CD4-positive, CD25-positive, alpha-beta regulatory T cell (primary cell): ENCODE measurements around the gene NEGR1. TPM values are rescaled to one million over a fixed set of nuclear protein-coding genes. Genes with fewer than 3 reads are reported as not detected.

ENCODE experiments used
- ATAC-seq, 2 donors: fragments of 150-1000 bp; cut with Tn5 transposase; one replicate each; pipeline ENCODE4 v1.10.0; 2021; ENCODE audit warnings: low read depth in 2 of 2, moderate number of reproducible peaks in 2 of 2, moderate library complexity in 1 of 2
- DNase-seq, 3 donors: peaks; one replicate each; pipeline versions ENCODE4 v3.0.0 to v3.0.0-alpha.2; 2012 to 2022; ENCODE audit warnings: mixed read lengths in 1 of 3
- H3K27ac ChIP-seq: one replicate; pipeline ENCODE4 v1.7.0; 2013; ENCODE audit warnings: mild to moderate bottlenecking, low read length; ENCODE audit not compliant: insufficient read depth, poor library complexity, severe bottlenecking
- H3K27me3 ChIP-seq: one replicate; pipeline ENCODE4 v1.7.0; 2013; ENCODE audit warnings: low read length; ENCODE audit not compliant: control insufficient read depth, insufficient read depth
- H3K36me3 ChIP-seq: one replicate; pipeline ENCODE4 v1.7.0; 2013; ENCODE audit warnings: mild to moderate bottlenecking, low read length, moderate library complexity; ENCODE audit not compliant: control insufficient read depth, insufficient read depth
- H3K4me1 ChIP-seq: 2 replicates; pipeline ENCODE4 v1.7.0; 2013; ENCODE audit warnings: mild to moderate bottlenecking, low read length; ENCODE audit not compliant: insufficient read depth, control insufficient read depth, poor library complexity, severe bottlenecking
- H3K4me3 ChIP-seq: one replicate; pipeline ENCODE4 v1.7.0; 2013; ENCODE audit warnings: low read depth, mild to moderate bottlenecking, low read length, moderate library complexity
- H3K9me3 ChIP-seq, 2 experiments: 1 replicate in 1 of 2; 2 replicates in 1 of 2; pipeline ENCODE4 v1.7.0; 2013; ENCODE audit warnings: low read length in 2 of 2, mild to moderate bottlenecking in 1 of 2, moderate library complexity in 1 of 2; ENCODE audit not compliant: control insufficient read depth in 2 of 2
- H3K27ac Mint-ChIP-seq, 3 donors: one replicate each; pipeline ENCODE4 v1.8.0; 2020 to 2022; ENCODE audit warnings: mild to moderate bottlenecking in 3 of 3, mixed read lengths in 3 of 3, moderate library complexity in 2 of 3
- H3K27me3 Mint-ChIP-seq: one replicate; pipeline ENCODE4 v1.8.0; 2022; ENCODE audit warnings: mild to moderate bottlenecking, mixed read lengths
- H3K36me3 Mint-ChIP-seq: one replicate; pipeline ENCODE4 v1.8.0; 2020; ENCODE audit warnings: mixed read lengths
- H3K4me1 Mint-ChIP-seq, 4 donors: one replicate each; pipeline ENCODE4 v1.8.0; 2020 to 2022; ENCODE audit warnings: mixed read lengths in 4 of 4, mild to moderate bottlenecking in 1 of 4
- H3K4me3 Mint-ChIP-seq, 4 donors: one replicate each; pipeline ENCODE4 v1.8.0; 2020 to 2022; ENCODE audit warnings: mild to moderate bottlenecking in 4 of 4, mixed read lengths in 4 of 4, moderate library complexity in 3 of 4
- H3K9me3 Mint-ChIP-seq, 7 donors: one replicate each; pipeline ENCODE4 v1.8.0; 2020 to 2022; ENCODE audit warnings: mixed read lengths in 7 of 7, mild to moderate bottlenecking in 3 of 7, moderate library complexity in 2 of 7
- polyA plus RNA-seq, 4 donors: library from polyadenylated mRNA; unstranded; fragments of 300-500 nt; fragmentation: Illumina TruSeq; gene quantifications; one replicate each; pipeline ENCODE4 v1.2.3, GENCODE V29; 2021
- total RNA-seq: library from RNA; stranded (reverse); gene quantifications from one replicate; pipeline ENCODE4 v1.2.3, GENCODE V29; 2022

Gene NEGR1
- total and polyA plus RNA-seq, 5 donors from 2014 or later, result not detected

DNA sequence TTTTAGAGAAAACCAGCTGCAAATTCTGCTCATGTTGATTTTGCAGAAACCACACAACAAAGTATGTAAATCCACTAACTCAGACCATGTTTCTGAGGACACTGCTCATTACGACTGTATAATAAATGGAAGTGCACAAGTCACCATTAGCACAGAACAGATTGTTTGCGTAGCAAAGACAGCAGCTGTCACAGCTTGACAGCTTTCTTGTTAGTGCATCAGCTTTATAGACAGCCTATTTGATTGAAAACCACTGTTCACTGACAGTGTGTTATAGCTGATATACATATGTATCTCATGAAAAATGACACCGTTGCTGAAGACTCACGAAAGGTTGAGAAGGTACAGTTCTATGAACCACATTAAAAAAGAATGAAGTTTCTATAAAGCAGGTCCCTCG is 641.3 kb downstream of the NEGR1 start:
- Histone ChIP-seq H3K27ac (no peak overlapping the region), H3K9me3 (no peaks in the 10 kb centered on the region), H3K36me3 (no peaks in the 10 kb centered on the region), H3K27me3 (no peaks in the 10 kb centered on the region), H3K4me3 (no peak overlapping the region), H3K4me1 (no peaks in the 10 kb centered on the region)
- peaks cover 0 to 9% (median 5%) of the 10 kb centered on the region in 7 donors for H3K9me3 Mint-ChIP-seq
- no peaks in the 10 kb centered on the region for H3K27me3 Mint-ChIP-seq
- H3K4me3 Mint-ChIP-seq, result no peak overlapping the region
- H3K36me3 Mint-ChIP-seq, result no peaks in the 10 kb centered on the region
- H3K4me1 Mint-ChIP-seq, result no peaks in the 10 kb centered on the region
- H3K27ac Mint-ChIP-seq, result no peak overlapping the region
- ATAC-seq (no peak), DNase-seq (no peak)

DNA sequence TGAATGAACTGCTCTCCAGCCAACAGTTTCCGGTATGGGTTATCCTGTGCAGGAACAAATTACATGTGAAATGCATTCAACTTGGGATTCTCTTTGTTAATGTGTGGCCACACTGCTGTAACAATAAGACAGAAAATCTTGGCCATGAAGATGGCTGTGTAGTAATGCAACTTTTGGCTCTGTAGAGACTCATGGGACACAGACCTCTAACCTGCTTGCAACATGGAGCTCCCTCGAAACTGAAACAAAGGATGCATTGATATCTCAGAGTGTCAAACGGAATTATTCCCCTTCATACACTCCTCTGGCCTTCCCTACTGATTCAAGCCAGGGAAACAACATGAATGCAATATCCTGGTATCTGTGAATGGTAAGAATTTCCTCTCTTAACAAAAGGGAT is 642.2 kb downstream of the NEGR1 start:
- Mint-ChIP-seq H3K4me1 (no peaks in the 10 kb centered on the region), H3K9me3 (peaks cover 0 to 11% (median 5%) of the 10 kb centered on the region in 7 donors), H3K36me3 (no peaks in the 10 kb centered on the region), H3K27me3 (no peaks in the 10 kb centered on the region), H3K27ac (no peak overlapping the region), H3K4me3 (no peak overlapping the region)
- H3K27me3 ChIP-seq, result no peaks in the 10 kb centered on the region
- DNase-seq (no peak), ATAC-seq (no peak)
- no peaks in the 10 kb centered on the region for H3K4me1 ChIP-seq
- no peak overlapping the region for H3K4me3 ChIP-seq
- no peak overlapping the region for H3K27ac ChIP-seq
- H3K36me3 ChIP-seq, result no peaks in the 10 kb centered on the region
- no peaks in the 10 kb centered on the region for H3K9me3 ChIP-seq

GRCh38 chr1:71638081-71638766 is 644.1 kb downstream of the NEGR1 start:
- Histone ChIP-seq H3K36me3 (no peaks in the 10 kb centered on the region), H3K27ac (no peak overlapping the region), H3K4me1 (no peaks in the 10 kb centered on the region), H3K4me3 (no peak overlapping the region), H3K27me3 (no peaks in the 10 kb centered on the region), H3K9me3 (no peaks in the 10 kb centered on the region)
- Mint-ChIP-seq H3K27me3 (no peaks in the 10 kb centered on the region), H3K4me1 (no peaks in the 10 kb centered on the region), H3K4me3 (no peak overlapping the region), H3K27ac (no peak overlapping the region), H3K36me3 (no peaks in the 10 kb centered on the region), H3K9me3 (peaks cover 2 to 17% (median 4%) of the 10 kb centered on the region in 7 donors)
- DNase-seq, result no peak
- ATAC-seq, result no peak

DNA sequence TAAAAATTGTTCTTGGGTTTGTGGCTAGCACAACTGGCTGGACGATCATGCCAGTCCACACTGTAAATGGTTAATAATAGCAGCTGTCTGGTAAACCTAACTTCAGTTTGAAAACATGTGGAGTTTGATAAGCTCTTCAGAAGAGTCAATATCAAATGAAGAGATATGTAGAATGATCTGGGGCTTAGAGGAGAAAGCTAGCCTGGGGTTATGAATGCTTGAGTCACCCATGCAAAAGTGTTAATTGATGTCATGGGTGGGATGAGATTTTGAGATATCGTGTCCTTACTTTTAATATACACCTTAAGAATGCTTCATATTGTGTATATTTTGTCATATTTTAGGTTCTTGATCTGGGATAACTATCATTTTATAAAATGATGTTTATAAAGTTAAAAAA is 646.8 kb downstream of the NEGR1 start:
- no peak overlapping the region for H3K27ac Mint-ChIP-seq
- H3K27ac ChIP-seq, result no peak overlapping the region
- H3K27me3 ChIP-seq, result no peaks in the 10 kb centered on the region
- no peaks in the 10 kb centered on the region for H3K4me1 ChIP-seq
- no peak overlapping the region for H3K4me3 ChIP-seq
- H3K36me3 Mint-ChIP-seq, result no peaks in the 10 kb centered on the region
- ATAC-seq, result no peak
- H3K9me3 ChIP-seq, result no peaks in the 10 kb centered on the region
- no peak for DNase-seq
- no peaks in the 10 kb centered on the region for H3K27me3 Mint-ChIP-seq
- H3K36me3 ChIP-seq, result no peaks in the 10 kb centered on the region
- no peak overlapping the region for H3K4me3 Mint-ChIP-seq
- peaks cover 2 to 19% (median 4%) of the 10 kb centered on the region in 7 donors for H3K9me3 Mint-ChIP-seq
- H3K4me1 Mint-ChIP-seq, result no peaks in the 10 kb centered on the region

- no peak for DNase-seq
- ATAC-seq, result no peak
- no peak overlapping the region for H3K4me3 ChIP-seq
- H3K4me1 ChIP-seq, result no peaks in the 10 kb centered on the region
- H3K27me3 ChIP-seq, result no peaks in the 10 kb centered on the region
- H3K27ac ChIP-seq, result no peak overlapping the region
- no peaks in the 10 kb centered on the region for H3K4me1 Mint-ChIP-seq
- no peaks in the 10 kb centered on the region for H3K36me3 ChIP-seq
- no peak overlapping the region for H3K4me3 Mint-ChIP-seq
- no peaks in the 10 kb centered on the region for H3K9me3 ChIP-seq
- no peaks in the 10 kb centered on the region for H3K27me3 Mint-ChIP-seq
- H3K27ac Mint-ChIP-seq, result no peak overlapping the region
- peaks cover 3 to 19% (median 5%) of the 10 kb centered on the region in 7 donors for H3K9me3 Mint-ChIP-seq
- H3K36me3 Mint-ChIP-seq, result no peaks in the 10 kb centered on the region
These were observed 648.2 kb downstream of the NEGR1 start for GRCh38 chr1:71634159-71634558.

DNA sequence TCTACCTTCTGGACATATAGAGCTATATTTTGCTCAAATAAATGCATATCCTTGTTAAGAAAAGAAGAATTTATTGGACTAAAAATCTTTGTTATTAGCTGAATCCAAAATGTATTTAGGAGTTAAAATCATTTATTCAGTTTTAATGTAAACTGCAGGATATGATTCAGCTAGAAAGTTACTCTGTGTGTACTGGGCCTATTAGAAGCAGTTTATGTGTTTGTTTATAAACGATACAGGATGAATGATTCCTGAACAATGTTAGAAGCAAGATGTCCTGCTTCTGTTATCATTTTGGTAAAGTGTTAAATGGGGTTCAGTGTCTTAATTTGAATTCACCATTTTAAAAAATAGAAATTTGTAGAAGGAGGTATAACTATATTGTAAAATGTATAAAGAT is 652.3 kb downstream of the NEGR1 start:
- Mint-ChIP-seq H3K4me3 (no peak overlapping the region), H3K4me1 (no peaks in the 10 kb centered on the region), H3K36me3 (no peaks in the 10 kb centered on the region), H3K27me3 (no peaks in the 10 kb centered on the region), H3K27ac (no peak overlapping the region), H3K9me3 (peaks cover 0 to 15% (median 4%) of the 10 kb centered on the region in 7 donors)
- no peaks in the 10 kb centered on the region for H3K9me3 ChIP-seq
- H3K4me3 ChIP-seq, result no peak overlapping the region
- ATAC-seq, result no peak
- H3K27ac ChIP-seq, result no peak overlapping the region
- H3K27me3 ChIP-seq, result no peaks in the 10 kb centered on the region
- DNase-seq, result no peak
- H3K4me1 ChIP-seq, result no peaks in the 10 kb centered on the region
- H3K36me3 ChIP-seq, result no peaks in the 10 kb centered on the region

DNA sequence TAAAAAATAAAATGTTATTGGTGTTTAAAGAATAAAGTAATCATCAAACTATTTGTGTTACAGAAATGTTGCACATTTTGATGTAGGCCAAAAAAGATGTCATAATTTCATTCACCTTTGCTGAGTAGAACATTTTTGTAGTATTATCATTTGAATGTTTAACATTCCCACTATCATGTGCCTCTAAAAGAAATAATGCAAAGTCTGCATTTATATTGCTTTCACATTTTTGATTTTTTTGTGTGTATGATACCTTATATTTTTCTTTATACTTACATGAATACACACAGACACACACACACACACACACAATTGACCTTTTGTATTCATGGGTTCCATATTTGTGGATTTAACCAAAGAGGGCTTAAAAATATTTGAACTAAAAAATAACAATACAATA is 657.3 kb downstream of the NEGR1 start:
- no peak for ATAC-seq
- H3K27me3 Mint-ChIP-seq, result no peaks in the 10 kb centered on the region
- H3K4me1 Mint-ChIP-seq, result no peaks in the 10 kb centered on the region

GRCh38 chr1:71623888-71624287 is 658.5 kb downstream of the NEGR1 start:
- DNase-seq (no peak), ATAC-seq (no peak)
- Histone ChIP-seq H3K9me3 (no peaks in the 10 kb centered on the region), H3K4me1 (no peaks in the 10 kb centered on the region), H3K36me3 (no peaks in the 10 kb centered on the region), H3K27me3 (no peaks in the 10 kb centered on the region), H3K27ac (no peak overlapping the region), H3K4me3 (no peak overlapping the region)
- H3K9me3 Mint-ChIP-seq, result peaks cover 0 to 14% (median 3%) of the 10 kb centered on the region in 7 donors
- H3K36me3 Mint-ChIP-seq, result no peaks in the 10 kb centered on the region
- H3K27ac Mint-ChIP-seq, result no peak overlapping the region
- no peak overlapping the region for H3K4me3 Mint-ChIP-seq
- no peaks in the 10 kb centered on the region for H3K27me3 Mint-ChIP-seq
- no peaks in the 10 kb centered on the region for H3K4me1 Mint-ChIP-seq

More for the DNA sequence above, 657.3 kb downstream of the NEGR1 start:
- no peak overlapping the region for H3K4me3 ChIP-seq
- Mint-ChIP-seq H3K27ac (no peak overlapping the region), H3K4me3 (no peak overlapping the region), H3K9me3 (peaks cover 0 to 14% (median 6%) of the 10 kb centered on the region in 7 donors), H3K36me3 (no peaks in the 10 kb centered on the region)
- no peaks in the 10 kb centered on the region for H3K9me3 ChIP-seq
- H3K27me3 ChIP-seq, result no peaks in the 10 kb centered on the region
- H3K27ac ChIP-seq, result no peak overlapping the region
- no peaks in the 10 kb centered on the region for H3K36me3 ChIP-seq
- no peak for DNase-seq
- H3K4me1 ChIP-seq, result no peaks in the 10 kb centered on the region
